ENCODE data around the gene GCK. TPM values are rescaled to one million over a fixed set of nuclear protein-coding genes. Genes with fewer than 3 reads are reported as not detected.

The GCK gene
- total RNA-seq, 2 donors from 2014 or later: 1.3 to 2.1 TPM

GRCh38 chr7:44184206-44184872 is 4.9 kb downstream of the GCK start:
- TF ChIP-seq CTCF (IDR thresholded peaks at IDR 0.05) (no peak), POLR2A (IDR thresholded peaks at IDR 0.05) (no peak)
- H3K4me1 ChIP-seq: no peaks in the 10 kb centered on the region
- no peak overlapping the region for H3K4me3 ChIP-seq
- intact Hi-C loops (cut with DNase I): no loop called here
- no peaks in the 10 kb centered on the region for H3K36me3 ChIP-seq (replicated peaks in 1 of 2; ENCODE audit: insufficient read depth in 1 of 2, low read depth in 2 of 2)
- H3K27me3 ChIP-seq: no peaks in the 10 kb centered on the region
- no peak for DNase-seq
- 72 to 78% methylated on average over 14 to 16 of the region's 16 CpGs for WGBS, 2 donors
- no peaks in the 10 kb centered on the region for H3K9me3 ChIP-seq
- ATAC-seq: no peak
- H3K27ac ChIP-seq: no peak overlapping the region

- no peak for ATAC-seq
Measured at GRCh38 chr7:44183386-44183785, 5.9 kb downstream of the GCK start.

GRCh38 chr7:44182827-44183226 is 6.4 kb downstream of the GCK start:
- Histone ChIP-seq H3K4me3 (no peak overlapping the region), H3K9me3 (no peaks in the 10 kb centered on the region), H3K27ac (no peak overlapping the region), H3K27me3 (no peaks in the 10 kb centered on the region), H3K4me1 (no peaks in the 10 kb centered on the region), H3K36me3 (replicated peaks in 1 of 2; ENCODE audit: insufficient read depth in 1 of 2, low read depth in 2 of 2) (no peaks in the 10 kb centered on the region)
- TF ChIP-seq POLR2A (IDR thresholded peaks at IDR 0.05): no peak
- DNase-seq (no peak), ATAC-seq (no peak)
- intact Hi-C loops (cut with DNase I): no loop called here
- 71 to 80% methylated on average over 5 of the region's 5 CpGs for WGBS, 2 donors

More at GRCh38 chr7:44183386-44183785, 5.9 kb downstream of the GCK start:
- intact Hi-C loops (cut with DNase I): no loop called here
- Histone ChIP-seq H3K36me3 (replicated peaks in 1 of 2; ENCODE audit: insufficient read depth in 1 of 2, low read depth in 2 of 2) (no peaks in the 10 kb centered on the region), H3K9me3 (no peaks in the 10 kb centered on the region), H3K27me3 (no peaks in the 10 kb centered on the region), H3K27ac (no peak overlapping the region), H3K4me1 (no peaks in the 10 kb centered on the region), H3K4me3 (no peak overlapping the region)
- TF ChIP-seq POLR2A (IDR thresholded peaks at IDR 0.05) (no peak), CTCF (IDR thresholded peaks at IDR 0.05) (no peak)
- WGBS, 2 donors: 30 to 36% methylated on average over 2 of the region's 2 CpGs
- no peak for DNase-seq

GRCh38 chr7:44180631-44181030 is 8.6 kb downstream of the GCK start:
- Histone ChIP-seq H3K4me3 (no peak overlapping the region), H3K27ac (no peak overlapping the region), H3K4me1 (no peaks in the 10 kb centered on the region), H3K27me3 (no peaks in the 10 kb centered on the region), H3K36me3 (replicated peaks in 1 of 2; ENCODE audit: insufficient read depth in 1 of 2, low read depth in 2 of 2) (no peaks in the 10 kb centered on the region), H3K9me3 (no peaks in the 10 kb centered on the region)
- DNase-seq (no peak), ATAC-seq (no peak)
- no peak for TF ChIP-seq CTCF (IDR thresholded peaks at IDR 0.05)
- no peak for TF ChIP-seq POLR2A (IDR thresholded peaks at IDR 0.05)
- intact Hi-C loops (cut with DNase I): no loop called here
- 43 to 48% methylated on average over 3 of the region's 3 CpGs for WGBS, 2 donors

- TF ChIP-seq CTCF (IDR thresholded peaks at IDR 0.05): no peak
- no peak for TF ChIP-seq POLR2A (IDR thresholded peaks at IDR 0.05)
- H3K27ac ChIP-seq: no peak overlapping the region
- no peaks in the 10 kb centered on the region for H3K36me3 ChIP-seq (replicated peaks in 1 of 2; ENCODE audit: insufficient read depth in 1 of 2, low read depth in 2 of 2)
- DNase-seq (no peak), ATAC-seq (no peak)
- intact Hi-C loops (cut with DNase I): no loop called here
- H3K4me1 ChIP-seq: no peaks in the 10 kb centered on the region
- H3K4me3 ChIP-seq: no peak overlapping the region
- H3K9me3 ChIP-seq: no peaks in the 10 kb centered on the region
- no peaks in the 10 kb centered on the region for H3K27me3 ChIP-seq
- WGBS, 2 donors: 58 to 71% methylated on average over 4 of the region's 4 CpGs
Measured at GRCh38 chr7:44177570-44178131, 11.6 kb downstream of the GCK start.
